Measurements from ENCODE around the gene ZNF236. TPM values are rescaled to one million over a fixed set of nuclear protein-coding genes. Genes with fewer than 3 reads are reported as not detected.

The ZNF236 gene
- total and polyA plus RNA-seq, 2 of the 13 experiments (the other 11 are each of a cell fraction or from before 2014, with no cell fraction given), result 3.0 to 7.2 TPM

GRCh38 chr18:76808561-76808960 lies 13.8 kb upstream of the ZNF236 start:
- Histone ChIP-seq H3K4me3 (replicated peaks in 1 of 3; ENCODE audit: insufficient read depth in 1 of 3, low read depth in 2 of 3, low read length in 3 of 3) (no peak overlapping the region), H3K27me3 (ENCODE audit: control insufficient read depth in 1 of 2, insufficient read depth in 2 of 2, low read length in 2 of 2) (no peaks in the 10 kb centered on the region; a peak in 1 of 5 replicates), H3K79me2 (ENCODE audit: insufficient read depth, low read length) (no peaks in the 10 kb centered on the region), H3K9ac (ENCODE audit: insufficient read depth, low read depth, low read length) (no peak overlapping the region), H3K4me1 (ENCODE audit: insufficient read depth, low read length) (0 out of 2 replicates have a peak, but pooled peaks cover 11% of the 10 kb centered on the region), H3K4me2 (ENCODE audit: low read depth, low read length) (no peak overlapping the region), H4K20me1 (ENCODE audit: insufficient read depth, low read length) (no peaks in the 10 kb centered on the region), H3K36me3 (replicated peaks in 1 of 2; ENCODE audit: control insufficient read depth in 1 of 2, insufficient read depth in 2 of 2, low read length in 2 of 2) (no peaks in the 10 kb centered on the region), H3K27ac (ENCODE audit: extremely low read length, insufficient read depth, low read length) (no peak overlapping the region), H3K9me3 (ENCODE audit: low read length) (no peaks in the 10 kb centered on the region), H2AFZ (ENCODE audit: low read length) (no peak overlapping the region)
- ChIA-PET POLR2A (no interaction called here), CTCF (ENCODE audit: low intra/inter-chr PET ratio, low total read pairs) (no interaction called here)
- FAIRE-seq (no peak), DNase-seq (ENCODE audit: low spot score) (no peak), ATAC-seq (no peak)
- no TSS peak for BruUV-seq (replicated peaks)
- TF ChIP-seq CSRNP1 (CRISPR knock-in tag; IDR thresholded peaks at IDR 0.05), result no peak
- no peak for TF ChIP-seq ZNF232 (CRISPR knock-in tag; IDR thresholded peaks at IDR 0.05; ENCODE audit: borderline replicate concordance)
- no peak for TF ChIP-seq ZNF33A (CRISPR knock-in tag; IDR thresholded peaks at IDR 0.05; ENCODE audit: borderline replicate concordance)
- TF ChIP-seq ZFY (CRISPR knock-in tag; IDR thresholded peaks at IDR 0.05), result no peak
- TF ChIP-seq KIAA2018 (CRISPR knock-in tag; IDR thresholded peaks at IDR 0.05; ENCODE audit: borderline replicate concordance), result no peak
- no peak for TF ChIP-seq MED1 (CRISPR knock-in tag; IDR thresholded peaks at IDR 0.05)
- no peak for TF ChIP-seq TAF1 (CRISPR knock-in tag; IDR thresholded peaks at IDR 0.05)
- TF ChIP-seq SNAI1 (CRISPR knock-in tag; IDR thresholded peaks at IDR 0.05; ENCODE audit: borderline replicate concordance), result no peak
- no peak for TF ChIP-seq ZNF83 (CRISPR knock-in tag; IDR thresholded peaks at IDR 0.05; ENCODE audit: borderline replicate concordance)
- no peak for TF ChIP-seq NCOR1 (IDR thresholded peaks at IDR 0.05; ENCODE audit: borderline replicate concordance, low read length)
- TF ChIP-seq ZNF678 (CRISPR knock-in tag; IDR thresholded peaks at IDR 0.05), result no peak
- WGBS (ENCODE audit: low lambda C conversion rate), result 65% methylated on average over 8 of the region's 10 CpGs
- intact Hi-C loops (cut with micrococcal nuclease; ENCODE audit: unreplicated experiment), result no loop called here
- in situ Hi-C loops (cut with HindIII; ENCODE audit: extremely low pct_ligation_motif_present, low pct_unique_long_range_greater_than_20kb), result loop anchor here (10.0 kb wide), 1 partner anchor 176 kb away; no protein-coding TSS in a partner anchor
